B cell (primary cell): ENCODE results near the gene ATP6V0A1.
"Not testable (repeated sequence)": the region's sequence is repeated elsewhere in the genome, so short reads cannot be mapped to it uniquely, and the experiment has no call there.

Experiments used
- EZH2 ChIP-seq: IDR thresholded peaks from 2 replicates; pipeline ENCODE4 v1.6.1; 2012; ENCODE audit warnings: borderline replicate concordance, low read depth, mild to moderate bottlenecking, moderate library complexity, low read length; ENCODE audit not compliant: insufficient read depth, poor library complexity, severe bottlenecking
- TF ChIP-seq, protein P1 (sequence below): fragments of 200-600 bp; IDR thresholded peaks from one replicate; pipeline ENCODE4 v1.8.0; 2022; ENCODE audit warnings: antibody characterized with exemption, mild to moderate bottlenecking

DNA sequence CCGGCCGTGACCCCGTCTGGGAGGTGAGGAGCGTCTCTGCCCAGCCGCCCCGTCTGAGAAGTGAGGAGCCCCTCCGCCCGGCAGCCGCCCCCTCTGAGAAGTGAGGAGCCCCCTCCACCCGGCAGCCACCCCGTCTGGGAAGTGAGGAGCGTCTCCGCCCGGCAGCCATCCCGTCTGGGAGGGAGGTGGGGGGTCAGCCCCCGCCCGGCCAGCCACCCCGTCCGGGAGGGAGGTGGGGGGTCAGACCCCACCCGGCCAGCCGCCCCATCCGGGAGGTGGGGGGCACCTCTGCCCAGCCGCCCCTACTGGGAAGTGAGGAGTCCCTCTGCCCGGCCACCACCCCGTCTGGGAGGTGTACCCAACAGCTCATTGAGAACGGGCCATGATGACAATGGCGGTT is 9.5 kb upstream of the ATP6V0A1 start:
- TF ChIP-seq, protein P1, sequence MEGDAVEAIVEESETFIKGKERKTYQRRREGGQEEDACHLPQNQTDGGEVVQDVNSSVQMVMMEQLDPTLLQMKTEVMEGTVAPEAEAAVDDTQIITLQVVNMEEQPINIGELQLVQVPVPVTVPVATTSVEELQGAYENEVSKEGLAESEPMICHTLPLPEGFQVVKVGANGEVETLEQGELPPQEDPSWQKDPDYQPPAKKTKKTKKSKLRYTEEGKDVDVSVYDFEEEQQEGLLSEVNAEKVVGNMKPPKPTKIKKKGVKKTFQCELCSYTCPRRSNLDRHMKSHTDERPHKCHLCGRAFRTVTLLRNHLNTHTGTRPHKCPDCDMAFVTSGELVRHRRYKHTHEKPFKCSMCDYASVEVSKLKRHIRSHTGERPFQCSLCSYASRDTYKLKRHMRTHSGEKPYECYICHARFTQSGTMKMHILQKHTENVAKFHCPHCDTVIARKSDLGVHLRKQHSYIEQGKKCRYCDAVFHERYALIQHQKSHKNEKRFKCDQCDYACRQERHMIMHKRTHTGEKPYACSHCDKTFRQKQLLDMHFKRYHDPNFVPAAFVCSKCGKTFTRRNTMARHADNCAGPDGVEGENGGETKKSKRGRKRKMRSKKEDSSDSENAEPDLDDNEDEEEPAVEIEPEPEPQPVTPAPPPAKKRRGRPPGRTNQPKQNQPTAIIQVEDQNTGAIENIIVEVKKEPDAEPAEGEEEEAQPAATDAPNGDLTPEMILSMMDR = not testable (repeated sequence)
- not testable (repeated sequence) for TF ChIP-seq EZH2
